SK-N-MC (cell line): ENCODE measurements around the gene SLC16A9.

Experiments
- EZH2 ChIP-seq: fragments of 200-600 bp; sonication (generic); IDR thresholded peaks from one replicate; pipeline ENCODE4 v1.6.1; 2017; ENCODE audit warnings: antibody characterized with exemption
- FOXP2 ChIP-seq: optimal IDR thresholded peaks from 2 replicates; pipeline ENCODE3; 2011; ENCODE audit warnings: mild to moderate bottlenecking, moderate library complexity; ENCODE audit not compliant: insufficient read depth; ENCODE audit errors: extremely low read length, control extremely low read depth
- POLR2AphosphoS5 ChIP-seq: IDR thresholded peaks from 2 replicates; pipeline ENCODE4 v1.6.1; 2012; ENCODE audit warnings: mild to moderate bottlenecking, low read depth, low read length, borderline replicate concordance

GRCh38 chr10:59622320-59623132 is 87.1 kb downstream of the SLC16A9 start:
- TF ChIP-seq EZH2: no peak
- no peak for TF ChIP-seq POLR2AphosphoS5
- TF ChIP-seq FOXP2: no peak
